ENCODE measurements around the gene UNC5A. TPM values are rescaled to one million over a fixed set of nuclear protein-coding genes. Genes with fewer than 3 reads are reported as not detected.

Gene UNC5A
- total RNA-seq, 2 experiments from 2014 or later = not detected

DNA sequence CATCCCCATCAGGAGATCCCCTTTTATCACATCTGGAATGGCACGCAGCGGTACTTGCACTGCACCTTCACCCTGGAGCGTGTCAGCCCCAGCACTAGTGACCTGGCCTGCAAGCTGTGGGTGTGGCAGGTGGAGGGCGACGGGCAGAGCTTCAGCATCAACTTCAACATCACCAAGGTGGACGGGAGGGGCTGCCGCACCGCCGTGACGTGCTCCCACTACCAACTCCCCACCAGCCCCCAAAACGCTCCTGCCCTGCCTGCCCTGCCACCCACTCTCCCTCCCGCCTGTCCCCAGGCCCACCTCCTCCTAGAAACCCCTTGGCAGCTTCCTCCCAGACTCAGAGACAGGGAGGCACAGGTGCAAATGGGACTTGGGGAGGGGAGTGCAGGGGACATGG lies 68.1 kb downstream of the UNC5A start:
- H3K36me3 Mint-ChIP-seq (ENCODE audit: low read depth) = no peaks in the 10 kb centered on the region

DNA sequence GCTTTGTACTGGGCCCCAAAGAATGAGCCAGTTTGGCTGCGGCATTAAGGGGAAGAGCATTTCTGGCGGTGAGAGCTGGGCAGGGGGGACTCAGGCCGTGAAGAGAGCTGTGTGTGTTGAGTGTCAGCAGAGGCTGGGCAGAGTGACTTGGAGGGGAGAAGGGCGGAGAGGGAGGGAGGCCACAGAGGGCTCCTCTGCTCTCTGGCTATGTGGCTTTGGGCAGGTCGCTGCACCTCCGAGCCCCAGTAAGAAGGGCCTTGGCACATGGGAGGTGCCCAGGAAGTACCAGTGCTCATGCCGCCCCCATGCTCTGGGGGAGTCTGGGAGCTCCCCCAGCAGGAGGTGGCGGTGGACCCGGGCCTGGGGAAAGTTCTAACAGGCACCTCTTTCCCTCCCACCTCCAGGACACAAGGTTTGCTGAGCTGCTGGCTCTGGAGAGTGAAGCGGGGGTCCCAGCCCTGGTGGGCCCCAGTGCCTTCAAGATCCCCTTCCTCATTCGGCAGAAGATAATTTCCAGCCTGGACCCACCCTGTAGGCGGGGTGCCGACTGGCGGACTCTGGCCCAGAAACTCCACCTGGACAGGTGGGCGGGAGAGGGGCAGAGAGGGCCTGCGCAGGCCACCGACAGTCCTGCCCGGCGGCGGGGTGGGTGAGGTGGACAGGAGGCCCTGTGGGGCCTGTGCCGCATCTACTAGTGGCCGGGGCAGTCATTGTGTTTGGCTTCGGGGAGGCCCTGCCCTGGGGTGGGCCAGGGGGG lies 68.7 kb downstream of the UNC5A start:
- no peaks in the 10 kb centered on the region for H3K36me3 Mint-ChIP-seq (ENCODE audit: low read depth)
- CTCF ChIA-PET = no interaction called here
- no peak overlapping the region for H3K27ac Mint-ChIP-seq
- no peak overlapping the region for H3K4me3 Mint-ChIP-seq
- DNase-seq = no peak
- no peaks in the 10 kb centered on the region for H3K9me3 Mint-ChIP-seq
- intact Hi-C loops (cut with micrococcal nuclease) = no loop called here
- peaks cover 23% of the 10 kb centered on the region for H3K27me3 Mint-ChIP-seq (ENCODE audit: low read depth)
- peaks cover 4% of the 10 kb centered on the region for H3K4me1 Mint-ChIP-seq (ENCODE audit: low read depth)

More for the DNA sequence above, 68.1 kb downstream of the UNC5A start:
- Mint-ChIP-seq H3K4me3 (no peak overlapping the region), H3K4me1 (ENCODE audit: low read depth) (peaks cover 4% of the 10 kb centered on the region), H3K27ac (no peak overlapping the region), H3K27me3 (ENCODE audit: low read depth) (peaks cover 23% of the 10 kb centered on the region), H3K9me3 (no peaks in the 10 kb centered on the region)
- no peak for DNase-seq
- CTCF ChIA-PET = no interaction called here
- intact Hi-C loops (cut with micrococcal nuclease) = no loop called here

DNA sequence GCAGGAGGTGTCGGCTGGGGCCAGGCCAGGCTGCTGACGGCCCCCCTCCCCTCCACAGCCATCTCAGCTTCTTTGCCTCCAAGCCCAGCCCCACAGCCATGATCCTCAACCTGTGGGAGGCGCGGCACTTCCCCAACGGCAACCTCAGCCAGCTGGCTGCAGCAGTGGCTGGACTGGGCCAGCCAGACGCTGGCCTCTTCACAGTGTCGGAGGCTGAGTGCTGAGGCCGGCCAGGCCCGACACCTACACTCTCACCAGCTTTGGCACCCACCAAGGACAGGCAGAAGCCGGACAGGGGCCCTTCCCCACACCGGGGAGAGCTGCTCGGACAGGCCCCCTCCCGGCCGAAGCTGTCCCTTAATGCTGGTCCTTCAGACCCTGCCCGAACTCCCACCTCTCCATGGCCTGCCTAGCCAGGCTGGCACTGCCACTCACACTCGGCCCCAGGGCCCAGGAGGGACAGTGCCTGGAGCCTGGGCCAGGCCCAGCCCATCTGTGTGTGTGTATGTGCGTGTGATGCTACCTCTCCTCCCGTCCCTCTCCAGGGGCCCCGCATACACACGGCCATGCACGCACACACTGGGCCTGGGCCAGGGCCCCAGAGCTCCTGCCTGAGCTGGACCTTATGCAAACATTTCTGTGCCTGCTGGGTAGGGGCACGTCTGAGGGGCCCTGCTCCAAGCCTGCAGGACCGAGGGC lies 69.5 kb downstream of the UNC5A start:
- no peaks in the 10 kb centered on the region for H3K9me3 Mint-ChIP-seq
- H3K27ac Mint-ChIP-seq = no peak overlapping the region
- no peak for DNase-seq
- no peak overlapping the region for H3K4me3 Mint-ChIP-seq
- peaks cover 19% of the 10 kb centered on the region for H3K27me3 Mint-ChIP-seq (ENCODE audit: low read depth)
- H3K4me1 Mint-ChIP-seq (ENCODE audit: low read depth) = peaks cover 8% of the 10 kb centered on the region
- H3K36me3 Mint-ChIP-seq (ENCODE audit: low read depth) = no peaks in the 10 kb centered on the region
- intact Hi-C loops (cut with micrococcal nuclease) = no loop called here
- CTCF ChIA-PET = no interaction called here

DNA sequence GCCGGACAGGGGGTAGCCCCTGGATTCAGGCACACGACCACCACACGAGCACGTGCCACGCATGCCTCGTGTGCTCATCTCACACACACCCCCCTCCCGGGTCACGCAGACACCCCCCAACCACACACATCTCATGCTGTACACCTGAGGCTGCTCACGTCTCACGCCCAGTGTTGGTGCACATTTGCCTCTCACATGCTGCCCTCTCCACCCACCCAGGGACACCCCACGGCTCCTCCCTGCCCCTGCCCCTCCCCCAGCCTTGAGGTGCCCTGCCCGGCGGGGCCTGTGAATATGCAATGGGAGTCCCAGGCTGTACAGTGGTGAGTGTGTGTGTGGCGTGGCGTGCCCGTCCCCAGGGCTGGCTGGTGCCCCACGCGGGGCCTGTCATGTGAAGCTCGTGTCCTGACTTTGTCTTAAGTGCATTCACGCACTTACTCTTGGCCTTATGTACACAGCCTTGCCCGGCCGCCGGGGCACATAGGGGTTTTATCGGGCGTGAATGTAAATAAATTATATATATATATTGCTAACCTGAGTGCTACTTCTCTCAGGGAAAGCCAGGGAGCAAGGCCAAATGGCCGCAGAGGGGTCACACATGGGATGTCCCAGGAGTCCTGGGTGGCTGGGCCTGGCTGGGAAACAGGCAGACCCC lies 70.1 kb downstream of the UNC5A start:
- peaks cover 8% of the 10 kb centered on the region for H3K4me1 Mint-ChIP-seq (ENCODE audit: low read depth)

DNA sequence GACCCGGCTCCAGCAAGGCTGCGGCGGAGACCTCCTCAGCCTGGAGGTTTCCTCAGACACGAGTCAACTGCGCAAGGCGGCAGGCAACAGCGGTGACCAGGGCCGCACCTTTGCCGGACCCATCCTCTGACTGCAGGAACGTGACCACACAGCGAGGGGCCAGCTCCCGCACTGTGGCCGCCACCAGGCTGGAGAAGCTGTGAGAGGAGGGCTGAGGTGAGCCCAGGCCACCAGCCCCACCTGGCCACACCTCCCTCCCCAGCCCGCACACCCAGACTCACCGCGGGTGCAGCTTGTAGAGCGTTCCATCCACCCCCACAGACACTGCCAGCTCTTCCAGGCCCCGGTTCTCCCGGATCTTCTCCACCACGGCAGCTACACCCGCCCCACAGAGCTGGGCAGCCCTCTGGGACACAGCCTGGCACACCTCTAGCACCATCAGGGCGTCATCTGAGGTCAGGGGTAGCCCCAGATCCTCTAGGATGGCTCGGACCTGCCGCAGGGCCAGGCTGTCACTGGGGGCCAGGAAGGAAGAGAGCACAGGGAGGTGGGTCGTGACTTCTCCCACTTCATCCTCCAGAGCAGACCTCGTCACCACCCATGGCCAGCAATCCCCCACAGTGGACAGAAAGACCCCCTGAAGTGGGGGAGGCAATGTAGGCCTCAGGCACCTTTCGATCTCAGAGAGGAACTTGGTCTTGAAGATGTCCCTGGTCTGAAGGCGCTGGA lies 70.8 kb downstream of the UNC5A start:
- Mint-ChIP-seq H3K27ac (no peak overlapping the region), H3K4me3 (no peak overlapping the region), H3K9me3 (no peaks in the 10 kb centered on the region), H3K27me3 (ENCODE audit: low read depth) (peaks cover 5% of the 10 kb centered on the region), H3K36me3 (ENCODE audit: low read depth) (no peaks in the 10 kb centered on the region), H3K4me1 (ENCODE audit: low read depth) (peaks cover 5% of the 10 kb centered on the region)
- CTCF ChIA-PET = no interaction called here
- intact Hi-C loops (cut with micrococcal nuclease) = no loop called here
- no peak for DNase-seq

More for the DNA sequence above, 70.1 kb downstream of the UNC5A start:
- CTCF ChIA-PET = no interaction called here
- Mint-ChIP-seq H3K27ac (no peak overlapping the region), H3K36me3 (ENCODE audit: low read depth) (no peaks in the 10 kb centered on the region), H3K4me3 (no peak overlapping the region), H3K9me3 (no peaks in the 10 kb centered on the region), H3K27me3 (ENCODE audit: low read depth) (peaks cover 12% of the 10 kb centered on the region)
- no peak for DNase-seq
- intact Hi-C loops (cut with micrococcal nuclease) = no loop called here

DNA sequence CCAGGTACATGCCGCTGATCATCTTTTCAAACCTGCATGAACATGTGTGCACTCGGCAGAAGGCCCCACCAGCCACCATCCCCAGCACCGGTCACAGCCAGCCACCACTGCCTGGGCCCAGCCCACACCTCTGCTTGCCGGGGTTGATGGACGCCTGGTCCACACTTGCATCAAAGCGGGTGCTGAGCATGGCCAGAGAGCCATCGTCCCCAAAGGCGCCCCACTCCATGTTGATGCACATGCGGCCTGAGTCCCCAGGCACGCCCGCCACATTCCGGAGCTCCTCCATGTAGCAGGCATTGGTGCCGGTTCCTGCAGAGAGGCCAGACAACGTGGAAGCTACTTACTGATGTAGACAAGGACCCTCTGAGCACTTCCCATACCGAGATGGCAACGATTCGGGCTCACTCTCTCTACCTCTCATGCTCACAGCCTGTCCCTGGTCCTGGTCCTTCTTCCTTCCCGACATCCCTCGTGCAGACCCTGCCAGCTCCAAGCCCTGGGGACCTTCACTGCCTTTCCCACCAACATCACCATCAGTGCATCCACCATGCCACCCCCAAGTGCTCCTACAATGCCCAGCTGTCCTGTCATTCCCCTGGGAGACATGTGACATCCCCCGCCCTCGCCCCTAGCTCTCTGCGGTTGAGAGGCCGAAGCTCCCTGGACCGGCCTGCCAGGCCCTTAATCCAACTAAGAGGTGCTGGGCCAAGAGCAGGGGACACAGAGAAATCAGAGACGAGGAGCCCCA lies 71.6 kb downstream of the UNC5A start:
- intact Hi-C loops (cut with micrococcal nuclease) = no loop called here
- peaks cover 4% of the 10 kb centered on the region for H3K4me1 Mint-ChIP-seq (ENCODE audit: low read depth)
- H3K9me3 Mint-ChIP-seq = no peaks in the 10 kb centered on the region
- H3K27me3 Mint-ChIP-seq (ENCODE audit: low read depth) = no peaks in the 10 kb centered on the region
- no peak for DNase-seq
- no peak overlapping the region for H3K27ac Mint-ChIP-seq
- H3K4me3 Mint-ChIP-seq = no peak overlapping the region
- no peaks in the 10 kb centered on the region for H3K36me3 Mint-ChIP-seq (ENCODE audit: low read depth)
- CTCF ChIA-PET = no interaction called here

DNA sequence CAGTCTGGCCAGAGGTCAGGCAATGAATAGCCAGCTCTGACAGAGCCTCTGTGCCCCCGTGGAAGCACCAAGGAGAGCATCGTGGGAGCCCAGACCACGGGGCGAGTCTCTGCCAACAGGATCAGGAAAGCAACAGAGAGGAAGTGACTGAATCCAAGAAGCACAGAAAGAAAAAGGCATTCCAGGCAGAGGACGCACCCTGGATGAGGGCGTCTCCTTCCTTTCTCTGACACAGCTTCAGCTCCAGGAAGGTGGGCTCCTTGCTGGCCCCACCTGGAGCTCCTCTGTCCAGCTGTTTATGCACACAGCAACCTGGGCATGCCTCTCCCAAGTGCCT lies 72.2 kb downstream of the UNC5A start:
- no peak overlapping the region for H3K27ac Mint-ChIP-seq

DNA sequence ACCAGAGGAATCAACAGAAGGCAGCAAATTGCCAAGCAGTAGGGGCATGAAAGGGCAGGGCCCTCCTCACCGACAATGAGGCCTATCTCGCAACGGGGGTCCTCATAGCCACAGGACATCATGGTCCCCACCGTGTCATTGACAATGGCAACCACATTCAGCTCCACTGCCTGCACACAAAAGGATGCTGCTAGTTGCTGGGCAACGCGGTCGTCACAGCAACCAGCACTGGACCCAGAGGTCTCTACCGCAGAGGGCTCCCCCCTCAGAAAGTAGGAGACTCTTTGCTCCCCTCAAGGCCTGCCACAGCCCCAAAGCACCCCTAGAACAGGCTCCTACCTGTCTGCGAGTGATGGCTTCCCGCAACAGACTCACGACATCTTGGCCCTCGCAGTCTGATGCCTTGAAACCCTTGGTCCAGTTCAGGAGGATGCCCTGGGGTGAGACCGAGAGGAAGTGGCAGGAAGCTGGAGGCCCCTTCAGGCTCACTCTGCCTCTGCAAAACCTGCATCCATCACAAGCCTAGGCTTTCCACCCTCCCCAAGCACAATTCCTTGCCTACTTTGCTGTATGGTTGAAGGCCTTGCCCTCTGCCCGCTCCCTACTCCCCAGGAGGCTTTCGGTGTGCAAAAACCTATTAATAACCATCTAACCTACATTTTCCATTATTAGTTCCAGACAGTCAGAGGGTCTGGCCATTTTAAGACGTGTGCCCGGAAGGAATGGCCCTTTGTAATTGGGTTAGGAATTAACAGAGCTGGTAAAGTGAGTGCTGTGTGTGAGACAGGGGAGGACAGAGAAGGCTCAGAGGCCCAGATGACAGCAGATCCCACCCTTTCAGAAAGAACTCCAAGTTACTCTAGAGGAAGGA lies 73.6 kb downstream of the UNC5A start:
- Mint-ChIP-seq H3K4me3 (no peak overlapping the region), H3K27me3 (ENCODE audit: low read depth) (no peaks in the 10 kb centered on the region), H3K27ac (no peak overlapping the region), H3K9me3 (no peaks in the 10 kb centered on the region), H3K36me3 (ENCODE audit: low read depth) (no peaks in the 10 kb centered on the region), H3K4me1 (ENCODE audit: low read depth) (peaks cover 4% of the 10 kb centered on the region)
- CTCF ChIA-PET = interaction anchor here (0.5 to 1.3 kb wide), 2 partner anchors 223 to 446 kb away, joined by 3 to 5 read pairs; no protein-coding TSS in a partner anchor
- no peak for DNase-seq
- intact Hi-C loops (cut with micrococcal nuclease) = no loop called here

More for the DNA sequence above, 72.2 kb downstream of the UNC5A start:
- peaks cover 4% of the 10 kb centered on the region for H3K4me1 Mint-ChIP-seq (ENCODE audit: low read depth)
- H3K4me3 Mint-ChIP-seq = no peak overlapping the region
- H3K27me3 Mint-ChIP-seq (ENCODE audit: low read depth) = no peaks in the 10 kb centered on the region
- no peak for DNase-seq
- H3K9me3 Mint-ChIP-seq = no peaks in the 10 kb centered on the region
- intact Hi-C loops (cut with micrococcal nuclease) = no loop called here
- no peaks in the 10 kb centered on the region for H3K36me3 Mint-ChIP-seq (ENCODE audit: low read depth)
- CTCF ChIA-PET = interaction anchor here (1.3 kb wide), 1 partner anchor 222 kb away, joined by 5 read pairs; no protein-coding TSS in a partner anchor

DNA sequence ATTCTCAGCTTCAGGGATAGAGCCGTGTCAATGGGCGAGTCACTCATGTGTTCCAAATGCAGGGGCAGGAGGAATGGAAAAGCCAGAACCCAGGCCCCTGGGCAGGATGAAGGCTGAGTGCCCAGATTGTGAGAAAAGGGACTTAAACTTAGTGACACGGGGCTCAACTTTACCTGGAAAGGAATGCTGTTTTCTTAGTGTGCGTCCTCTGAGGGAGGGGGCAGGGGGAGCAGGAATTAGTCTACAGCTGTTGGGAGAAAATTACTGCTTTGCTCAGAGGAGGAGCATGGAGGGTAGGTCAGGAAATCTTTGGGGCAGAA lies 74.2 kb downstream of the UNC5A start:
- Mint-ChIP-seq H3K9me3 (no peaks in the 10 kb centered on the region), H3K4me1 (ENCODE audit: low read depth) (peaks cover 4% of the 10 kb centered on the region), H3K27me3 (ENCODE audit: low read depth) (no peaks in the 10 kb centered on the region), H3K36me3 (ENCODE audit: low read depth) (no peaks in the 10 kb centered on the region), H3K4me3 (no peak overlapping the region), H3K27ac (no peak overlapping the region)
- CTCF ChIA-PET = interaction anchor here (0.5 kb wide), 1 partner anchor 447 kb away, joined by 3 read pairs; no protein-coding TSS in a partner anchor
- intact Hi-C loops (cut with micrococcal nuclease) = no loop called here
- no peak for DNase-seq

DNA sequence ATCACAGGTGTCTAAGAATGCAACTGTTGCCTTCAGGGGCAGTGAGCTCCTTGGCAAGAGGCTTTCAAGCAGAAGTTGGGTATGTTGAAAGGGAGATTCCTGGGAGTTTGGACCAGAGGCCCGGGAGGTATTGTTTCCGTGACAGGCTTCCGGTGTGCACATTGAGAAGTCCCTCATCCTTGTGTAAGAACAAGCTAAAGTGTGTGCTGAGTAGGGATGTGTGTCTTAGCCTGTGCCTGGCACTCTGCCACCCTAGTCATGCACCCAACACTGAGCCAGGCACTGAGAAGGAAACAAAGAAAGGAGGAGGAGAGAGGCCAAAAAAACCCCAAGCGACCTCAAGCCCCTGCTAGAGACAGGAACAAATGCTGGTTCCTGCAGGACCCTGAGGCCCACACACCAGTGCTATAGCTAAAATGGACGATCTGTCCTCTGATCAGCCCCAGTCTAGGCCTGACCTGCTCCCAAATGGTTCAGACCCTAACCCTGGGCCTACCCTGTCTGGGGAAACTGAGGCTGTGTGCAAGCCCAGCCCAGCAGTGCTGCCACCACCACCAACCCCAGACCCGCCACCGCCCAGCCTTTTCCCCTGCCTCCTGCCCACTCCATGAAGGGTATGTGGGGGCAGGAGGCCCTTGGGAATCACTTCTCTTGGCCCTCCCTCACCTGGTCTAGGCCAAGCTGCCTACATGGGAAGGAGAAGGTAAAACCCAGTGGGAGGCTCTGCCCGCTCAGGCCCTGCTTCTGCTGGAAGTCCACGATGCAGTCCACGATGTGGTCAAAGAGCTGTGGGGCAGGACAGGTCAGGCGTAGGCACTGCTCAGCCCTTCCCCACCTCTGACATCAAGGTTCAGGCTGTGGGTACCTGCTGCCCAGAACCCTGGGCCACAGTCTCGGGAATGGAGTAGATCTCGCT lies 76.2 kb downstream of the UNC5A start:
- Mint-ChIP-seq H3K4me1 (ENCODE audit: low read depth) (peaks cover 4% of the 10 kb centered on the region), H3K4me3 (no peak overlapping the region), H3K9me3 (no peaks in the 10 kb centered on the region), H3K36me3 (ENCODE audit: low read depth) (no peaks in the 10 kb centered on the region), H3K27ac (no peak overlapping the region), H3K27me3 (ENCODE audit: low read depth) (no peaks in the 10 kb centered on the region)
- CTCF ChIA-PET = interaction anchor here (0.8 to 1.3 kb wide), 2 partner anchors 17 to 226 kb away, joined by 3 to 4 read pairs; no protein-coding TSS in a partner anchor
- no peak for DNase-seq
- intact Hi-C loops (cut with micrococcal nuclease) = no loop called here
